Measurements from ENCODE around the gene GLUD2.

DNA sequence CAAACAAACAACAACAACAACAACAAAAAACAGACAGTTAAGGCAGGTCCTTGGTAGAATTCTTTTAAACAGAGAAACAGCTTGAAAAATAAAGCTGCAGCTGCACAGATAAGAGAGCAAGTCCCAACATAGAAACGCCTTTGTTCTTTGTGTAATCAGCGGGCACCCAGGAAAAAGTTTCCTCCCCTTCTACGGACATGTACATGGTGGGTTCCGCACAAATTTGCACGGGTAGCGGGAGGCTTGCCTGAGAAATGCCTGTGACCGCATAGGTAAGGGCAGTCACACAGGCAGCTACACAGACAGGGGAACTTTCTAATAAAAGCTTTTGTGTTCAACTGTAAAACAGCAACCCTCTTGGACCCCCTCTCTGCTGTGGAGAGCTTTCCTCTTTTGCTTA is 36.2 kb upstream of the GLUD2 start:
- TF ChIP-seq EZH2 (IDR thresholded peaks at IDR 0.05) (no peak), POLR2A (IDR thresholded peaks at IDR 0.05; ENCODE audit: borderline replicate concordance, extremely low read depth, insufficient read depth, insufficient read length) (no peak), EZH2phosphoT487 (IDR thresholded peaks at IDR 0.05; ENCODE audit: borderline replicate concordance) (no peak)
- TF ChIP-seq, protein P1, sequence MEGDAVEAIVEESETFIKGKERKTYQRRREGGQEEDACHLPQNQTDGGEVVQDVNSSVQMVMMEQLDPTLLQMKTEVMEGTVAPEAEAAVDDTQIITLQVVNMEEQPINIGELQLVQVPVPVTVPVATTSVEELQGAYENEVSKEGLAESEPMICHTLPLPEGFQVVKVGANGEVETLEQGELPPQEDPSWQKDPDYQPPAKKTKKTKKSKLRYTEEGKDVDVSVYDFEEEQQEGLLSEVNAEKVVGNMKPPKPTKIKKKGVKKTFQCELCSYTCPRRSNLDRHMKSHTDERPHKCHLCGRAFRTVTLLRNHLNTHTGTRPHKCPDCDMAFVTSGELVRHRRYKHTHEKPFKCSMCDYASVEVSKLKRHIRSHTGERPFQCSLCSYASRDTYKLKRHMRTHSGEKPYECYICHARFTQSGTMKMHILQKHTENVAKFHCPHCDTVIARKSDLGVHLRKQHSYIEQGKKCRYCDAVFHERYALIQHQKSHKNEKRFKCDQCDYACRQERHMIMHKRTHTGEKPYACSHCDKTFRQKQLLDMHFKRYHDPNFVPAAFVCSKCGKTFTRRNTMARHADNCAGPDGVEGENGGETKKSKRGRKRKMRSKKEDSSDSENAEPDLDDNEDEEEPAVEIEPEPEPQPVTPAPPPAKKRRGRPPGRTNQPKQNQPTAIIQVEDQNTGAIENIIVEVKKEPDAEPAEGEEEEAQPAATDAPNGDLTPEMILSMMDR (IDR thresholded peaks at IDR 0.05 in 2 of 3, conservative IDR thresholded peaks at IDR 0.05 in 1 of 3; ENCODE audit: borderline replicate concordance in 1 of 3, insufficient read depth in 1 of 3, low read depth in 2 of 3, low read length in 2 of 3), result no peak
